DOHH2 (cell line): Measurements from ENCODE around the gene CLIC5.

Experiments used
- CTCF ChIP-seq: fragments of 200-600 bp; sonication (generic); IDR thresholded peaks from one replicate; pipeline ENCODE4 v1.5.1; 2014; ENCODE audit warnings: antibody characterized with exemption, mild to moderate bottlenecking, low read depth, low read length; ENCODE audit not compliant: poor library complexity, severe bottlenecking
- EZH2phosphoT487 ChIP-seq: fragments of 200-600 bp; sonication (generic); IDR thresholded peaks from 2 replicates; pipeline ENCODE4 v1.6.1; 2017; ENCODE audit warnings: borderline replicate concordance, mild to moderate bottlenecking, antibody characterized with exemption, low read length, moderate library complexity, mixed read lengths

DNA sequence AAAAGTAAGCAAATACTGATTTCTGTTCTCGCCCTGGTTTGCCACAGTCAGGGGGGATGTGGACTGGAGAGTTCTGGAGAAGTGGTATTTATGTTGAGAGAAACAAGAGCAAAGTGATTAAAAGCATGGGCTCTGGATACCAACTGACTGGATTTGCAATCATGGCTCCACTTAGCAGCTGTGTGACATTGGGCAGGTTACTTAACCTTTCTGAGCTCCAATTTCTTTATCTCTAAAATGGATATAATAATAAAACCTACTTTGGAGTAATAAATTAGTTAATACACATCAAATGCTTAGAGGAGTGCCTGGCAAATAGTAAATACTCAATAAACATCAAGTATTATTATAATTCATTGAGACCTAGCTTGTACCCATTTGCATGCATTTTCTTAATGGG is 111.7 kb downstream of the CLIC5 start:
- TF ChIP-seq CTCF (no peak), EZH2phosphoT487 (no peak)
